GM12874 (cell line): ENCODE results near the gene COL6A2.

Source experiments
- TF ChIP-seq, protein P1 (sequence below): IDR thresholded peaks from 2 replicates; pipeline ENCODE4 v1.5.1; 2011; ENCODE audit warnings: low read depth, mild to moderate bottlenecking, control low read depth, low read length, moderate library complexity; ENCODE audit not compliant: insufficient read depth

Gene COL6A2

DNA sequence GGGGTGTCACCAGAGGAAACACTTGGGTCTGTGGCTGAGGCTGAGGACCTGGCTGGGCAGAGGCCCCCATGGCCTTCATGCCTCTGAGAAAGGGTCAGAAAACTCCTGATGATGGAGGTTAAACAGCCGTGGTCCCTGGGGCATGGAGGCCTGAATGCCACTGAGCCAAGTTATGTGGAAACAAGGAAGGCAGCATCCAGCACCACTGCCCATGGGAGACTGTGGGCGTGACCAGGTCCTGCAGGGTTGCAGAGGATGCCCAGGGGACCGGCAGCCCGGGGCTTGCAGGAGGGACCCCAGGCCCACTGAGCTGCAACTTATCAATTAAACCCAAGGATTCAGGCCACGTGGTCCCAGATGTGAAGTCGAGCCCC, 18.9 kb upstream of the COL6A2 start:
- TF ChIP-seq, protein P1, sequence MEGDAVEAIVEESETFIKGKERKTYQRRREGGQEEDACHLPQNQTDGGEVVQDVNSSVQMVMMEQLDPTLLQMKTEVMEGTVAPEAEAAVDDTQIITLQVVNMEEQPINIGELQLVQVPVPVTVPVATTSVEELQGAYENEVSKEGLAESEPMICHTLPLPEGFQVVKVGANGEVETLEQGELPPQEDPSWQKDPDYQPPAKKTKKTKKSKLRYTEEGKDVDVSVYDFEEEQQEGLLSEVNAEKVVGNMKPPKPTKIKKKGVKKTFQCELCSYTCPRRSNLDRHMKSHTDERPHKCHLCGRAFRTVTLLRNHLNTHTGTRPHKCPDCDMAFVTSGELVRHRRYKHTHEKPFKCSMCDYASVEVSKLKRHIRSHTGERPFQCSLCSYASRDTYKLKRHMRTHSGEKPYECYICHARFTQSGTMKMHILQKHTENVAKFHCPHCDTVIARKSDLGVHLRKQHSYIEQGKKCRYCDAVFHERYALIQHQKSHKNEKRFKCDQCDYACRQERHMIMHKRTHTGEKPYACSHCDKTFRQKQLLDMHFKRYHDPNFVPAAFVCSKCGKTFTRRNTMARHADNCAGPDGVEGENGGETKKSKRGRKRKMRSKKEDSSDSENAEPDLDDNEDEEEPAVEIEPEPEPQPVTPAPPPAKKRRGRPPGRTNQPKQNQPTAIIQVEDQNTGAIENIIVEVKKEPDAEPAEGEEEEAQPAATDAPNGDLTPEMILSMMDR, result no peak

DNA sequence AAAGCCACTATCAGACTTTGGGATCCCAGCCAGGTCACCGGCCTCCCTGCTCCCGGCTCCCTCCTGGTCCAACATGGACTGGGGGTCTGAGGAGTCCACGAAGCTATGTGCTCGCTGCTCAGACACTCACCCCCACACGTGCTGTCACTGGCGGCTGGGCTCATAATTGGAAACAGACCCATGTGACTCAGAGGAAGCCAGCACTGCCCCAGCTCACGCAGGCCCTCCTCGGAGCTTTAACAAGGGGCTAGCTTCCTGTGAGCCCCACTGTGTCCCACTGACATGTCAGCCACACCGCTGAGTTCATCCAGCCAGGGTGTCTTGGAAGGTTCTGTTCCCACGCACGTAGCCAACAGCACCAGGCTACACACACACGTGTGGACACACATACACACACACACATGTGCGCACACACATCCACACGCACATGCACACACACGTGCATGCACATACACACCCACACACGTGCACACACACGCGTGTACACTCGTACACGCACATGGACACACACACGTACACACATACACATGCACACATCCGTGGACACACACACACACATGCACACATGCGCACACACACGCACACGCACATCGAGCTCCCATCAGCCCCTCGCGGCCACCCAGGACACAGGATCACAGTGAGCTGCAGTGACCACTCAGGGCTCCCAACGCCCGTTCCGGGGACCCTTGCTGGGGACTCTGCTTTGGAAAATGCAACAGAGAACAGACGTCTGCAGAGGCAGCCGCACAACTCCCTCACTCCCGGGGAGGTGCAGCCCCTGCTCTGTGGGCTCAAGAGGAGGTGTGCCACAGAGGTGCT, 18.4 kb upstream of the COL6A2 start:
- TF ChIP-seq, protein P1, result no peak

DNA sequence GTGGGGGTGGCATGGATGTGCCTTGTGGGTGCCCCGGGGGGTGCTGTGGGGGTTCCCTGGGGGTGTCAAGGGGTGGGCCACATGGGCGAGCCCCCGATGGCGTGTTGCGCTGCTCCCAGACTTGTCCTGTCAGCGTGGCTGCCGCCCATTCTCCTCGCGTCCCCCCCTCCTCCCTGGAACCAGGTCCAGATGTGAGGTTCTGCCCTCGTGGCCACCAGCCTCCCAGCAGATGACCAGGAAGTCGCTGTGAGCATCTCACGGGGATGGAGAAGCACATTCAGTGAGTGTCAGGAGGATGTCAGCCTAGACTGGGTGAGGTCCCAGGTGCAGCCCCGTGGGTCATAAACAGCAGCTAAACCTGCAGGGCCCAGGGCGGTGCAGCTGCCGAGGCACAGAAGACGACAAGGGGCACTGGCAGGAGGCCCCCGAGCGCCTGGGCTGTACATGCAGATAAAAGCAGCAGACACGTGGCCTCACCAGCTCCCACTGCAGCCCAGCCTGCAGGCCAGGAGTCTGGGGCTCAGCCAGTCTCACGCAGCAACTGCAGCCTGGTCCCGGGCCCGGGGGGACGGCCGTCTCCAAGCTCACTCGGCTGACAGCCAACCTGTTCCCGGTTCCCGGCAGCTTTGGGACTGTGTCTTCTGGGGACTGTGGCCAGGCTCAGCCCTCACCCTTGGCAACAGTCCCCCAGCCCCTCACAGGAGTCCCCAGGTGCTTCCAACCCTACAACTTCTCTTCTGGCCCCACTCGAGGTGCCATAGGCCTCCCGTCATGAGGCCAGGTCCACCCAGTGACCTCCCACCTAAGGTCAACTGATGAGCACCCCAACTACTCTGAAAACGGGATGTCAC, 17.5 kb upstream of the COL6A2 start:
- TF ChIP-seq, protein P1, result no peak

DNA sequence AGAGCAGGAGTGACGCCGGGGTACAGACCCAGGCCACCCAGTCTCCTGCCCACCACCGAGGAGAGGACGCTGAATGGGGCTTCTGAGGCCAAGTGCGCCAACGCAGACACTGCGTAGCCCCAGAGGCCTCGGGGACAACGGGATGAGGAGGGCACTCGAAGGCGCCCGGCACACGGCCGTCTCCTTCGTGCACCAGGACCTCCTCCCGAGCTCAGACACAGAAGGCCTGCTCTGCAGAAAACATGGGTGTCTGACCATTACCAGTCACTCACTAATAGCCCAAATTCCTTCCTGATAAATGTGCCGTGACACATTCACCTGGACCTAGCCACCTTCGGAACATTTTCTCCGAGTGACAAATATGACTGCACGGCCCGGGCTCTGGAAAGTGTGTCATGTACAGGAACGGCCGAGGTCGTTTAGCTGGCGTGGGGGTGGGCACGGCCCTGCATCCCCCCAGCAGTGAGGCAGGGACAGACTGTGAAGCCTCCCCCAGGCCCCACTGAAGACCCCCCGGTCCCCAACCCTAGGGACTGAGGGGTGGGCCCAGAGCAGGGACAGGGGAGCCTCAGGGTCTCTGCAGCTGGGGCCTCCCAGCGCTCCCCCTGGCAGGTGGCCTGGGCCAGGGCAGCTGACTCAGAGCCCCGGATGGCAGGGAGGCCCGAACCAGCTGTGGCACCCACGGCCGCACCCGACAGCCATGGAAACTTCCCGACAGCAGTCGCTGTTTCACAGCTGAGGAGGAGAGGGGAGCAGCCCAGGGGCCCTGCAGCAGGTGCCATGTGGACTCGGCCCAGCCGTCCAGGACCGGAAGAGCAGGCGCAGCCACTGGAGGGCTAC, 16.7 kb upstream of the COL6A2 start:
- TF ChIP-seq, protein P1, result no peak

DNA sequence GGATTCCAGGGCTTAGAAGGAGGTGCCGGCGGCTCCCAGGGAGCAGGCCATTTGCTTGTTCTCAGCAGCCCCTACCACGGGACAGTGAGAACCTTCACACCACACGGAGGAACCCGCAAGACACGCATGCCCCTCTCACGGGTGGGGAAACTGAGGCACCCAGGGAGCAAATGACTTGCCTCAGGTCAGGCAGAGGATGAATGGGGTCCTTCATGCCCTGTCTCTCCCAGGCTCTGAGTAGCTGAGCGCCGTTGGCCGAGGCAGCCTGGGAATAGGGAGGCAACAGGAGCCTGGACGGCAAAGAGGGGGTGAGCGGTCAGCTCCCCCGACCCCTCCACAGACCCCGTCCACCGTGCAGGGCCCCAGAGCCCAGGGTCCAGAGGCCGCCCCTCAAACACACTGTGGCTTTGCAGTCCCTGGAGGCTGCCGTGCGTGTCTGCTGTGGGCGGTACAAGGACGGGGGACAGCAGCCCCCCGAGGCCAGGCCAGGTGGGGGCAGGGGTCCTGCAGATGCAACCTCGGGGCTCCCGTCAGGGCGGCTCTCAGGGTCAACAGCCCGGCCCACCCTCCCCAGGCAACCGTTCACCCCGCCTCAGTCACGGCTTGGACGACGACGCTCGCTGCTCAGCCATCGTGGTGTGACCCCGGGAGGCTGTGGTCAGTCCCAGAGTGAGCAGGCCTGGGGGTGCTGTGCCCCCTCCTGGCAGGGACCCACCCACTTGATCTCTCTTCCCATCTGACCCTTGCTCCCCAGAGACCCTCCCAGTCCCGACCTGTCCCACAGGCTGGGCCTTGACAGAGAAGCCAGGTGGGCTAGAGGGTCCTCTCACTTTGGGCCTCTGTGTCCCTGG, 15.8 kb upstream of the COL6A2 start:
- TF ChIP-seq, protein P1, result no peak

DNA sequence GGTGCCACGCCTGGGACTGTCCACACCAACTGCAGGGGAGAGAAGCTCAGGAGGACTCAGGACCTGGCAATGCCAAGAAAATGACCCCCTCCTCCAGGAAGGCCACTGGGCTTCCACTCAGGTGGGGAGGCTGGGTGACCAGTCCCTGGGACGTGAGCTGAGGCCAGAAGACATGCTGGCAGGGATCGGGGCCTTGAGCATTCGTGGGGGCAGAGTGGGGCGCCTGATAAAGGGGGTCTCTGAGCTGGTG, 15.3 kb upstream of the COL6A2 start:
- TF ChIP-seq, protein P1, result no peak
